NCI-H1092 (cell line): ENCODE results near the gene FXYD6.

Source experiments
- DNase-seq: peaks from one replicate; lab custom pipeline; 2025; lab: John Stamatoyannopoulos, UW

The FXYD6 gene

DNA sequence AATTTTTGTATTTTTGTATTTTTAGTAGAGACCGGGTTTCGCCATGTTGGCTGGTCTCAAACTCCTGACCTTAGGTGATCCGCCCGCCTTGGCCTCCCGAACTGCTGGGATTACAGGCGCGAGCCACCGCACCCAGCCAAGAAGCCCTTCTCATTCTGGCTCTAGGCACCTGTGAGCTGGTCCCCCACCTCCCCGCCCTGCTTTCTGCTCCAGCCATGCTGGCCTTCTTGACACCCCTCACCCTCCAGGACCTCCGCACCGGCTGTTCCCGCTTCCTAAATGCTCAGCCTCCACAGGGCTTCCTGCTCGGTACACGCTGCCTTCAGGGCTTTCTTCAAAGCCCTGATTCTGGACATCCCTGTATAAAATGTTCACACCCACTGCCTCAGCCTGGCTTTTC lies 46.4 kb downstream of the FXYD6 start:
- DNase-seq: no peak

DNA sequence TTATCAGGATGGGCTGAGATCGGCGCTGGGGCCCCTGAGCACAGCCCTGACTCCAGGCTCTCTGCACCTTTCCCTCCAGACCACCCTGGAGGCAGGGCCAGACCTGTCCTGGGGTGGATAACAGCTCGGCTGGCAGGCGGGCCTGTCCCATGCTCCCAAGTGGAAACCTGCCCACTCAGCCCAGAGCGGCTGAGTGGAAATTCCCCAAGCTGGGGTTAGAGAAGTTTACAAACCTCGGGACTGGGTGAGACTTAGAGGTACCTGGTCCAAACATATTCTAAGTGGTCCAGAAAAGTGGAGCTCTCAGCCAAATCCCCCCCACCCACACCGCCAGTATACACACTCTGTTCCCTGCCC lies 47.1 kb downstream of the FXYD6 start:
- DNase-seq: no peak

DNA sequence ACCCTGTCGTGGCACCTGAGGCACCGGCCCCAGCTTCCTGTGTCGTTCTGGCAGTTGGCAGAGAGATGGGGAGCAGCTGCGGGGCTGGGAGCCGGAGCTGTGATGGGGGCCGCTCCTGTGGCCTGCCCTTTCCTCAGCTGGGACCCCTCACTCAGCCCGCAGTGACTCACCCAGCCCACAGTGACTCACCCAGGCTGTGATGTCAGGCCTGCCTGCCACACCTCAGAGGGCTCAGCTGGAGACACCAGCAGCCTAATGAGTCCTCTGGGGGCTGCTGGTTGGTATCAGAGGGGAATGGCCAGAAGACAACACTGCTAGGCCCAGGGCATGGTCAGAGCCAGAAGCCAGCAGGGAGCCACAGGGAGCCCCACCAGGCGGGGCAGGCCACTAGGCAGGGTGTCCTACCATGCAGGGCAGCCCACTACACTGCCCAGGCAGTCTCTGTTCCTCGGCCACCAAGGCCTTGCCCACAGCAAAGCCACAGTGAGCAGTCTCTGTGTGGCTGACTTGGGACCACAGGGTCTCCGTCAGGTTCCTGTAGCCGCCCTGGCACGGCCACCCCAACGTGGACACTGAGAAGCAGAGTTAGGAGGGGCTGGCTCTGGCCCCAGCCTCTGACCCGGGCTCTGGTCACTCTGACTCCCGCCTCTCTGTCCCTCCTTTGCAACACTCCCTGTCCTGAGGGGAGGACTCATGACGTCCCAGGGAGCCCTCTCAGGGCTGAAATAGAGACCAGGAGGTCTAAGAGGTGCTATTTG lies 47.7 kb downstream of the FXYD6 start:
- DNase-seq: no peak

DNA sequence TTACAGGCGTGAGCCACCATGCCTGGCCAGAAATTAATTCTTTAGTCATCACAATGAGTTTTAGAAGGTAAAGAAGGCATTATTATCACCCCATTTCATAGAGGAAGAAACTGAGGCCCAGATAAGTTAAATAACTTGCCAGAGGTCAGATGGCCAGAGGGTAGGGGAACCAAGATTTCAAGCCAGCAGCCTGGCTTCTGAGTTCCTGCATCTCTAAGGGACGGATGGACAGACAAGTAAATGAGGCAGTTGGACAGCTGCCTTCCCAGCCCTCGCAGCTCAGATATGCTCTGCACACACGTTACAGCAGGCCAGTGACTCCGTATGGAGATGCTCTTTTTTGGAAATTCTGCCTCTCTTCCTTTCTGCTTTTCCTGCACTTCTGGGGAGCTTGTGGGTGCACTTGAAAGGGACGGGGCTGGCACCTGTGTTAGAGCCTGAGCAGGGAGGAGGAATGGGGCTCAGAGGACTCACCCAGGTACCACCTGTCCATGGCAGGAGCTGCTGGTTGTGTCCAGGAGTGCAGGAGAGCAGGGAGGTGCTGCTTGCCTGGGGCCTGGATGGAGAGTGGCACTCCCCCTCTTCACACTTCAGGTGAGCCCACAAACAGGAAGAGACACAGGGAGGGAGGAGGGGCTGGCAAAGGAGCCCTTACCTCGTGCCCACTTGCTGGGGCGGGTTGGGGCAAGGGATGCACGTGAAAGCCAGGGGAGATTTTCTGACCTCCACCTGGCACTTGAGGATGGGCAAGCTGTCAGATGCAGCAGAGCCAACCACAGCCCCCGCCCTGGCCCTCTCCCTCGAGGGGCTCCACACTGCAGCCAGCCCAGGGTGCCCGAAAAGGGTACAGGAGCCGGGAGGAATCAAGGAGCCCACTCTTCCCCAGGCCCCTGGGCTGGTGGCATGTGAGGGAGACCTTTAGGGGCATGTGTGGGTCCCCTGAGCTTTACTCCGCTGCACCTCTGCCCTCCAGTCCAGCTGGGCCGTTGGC lies 48.6 kb downstream of the FXYD6 start:
- no peak for DNase-seq

GRCh38 chr11:117826832-117827231 lies 49.6 kb downstream of the FXYD6 start:
- DNase-seq: no peak

GRCh38 chr11:117826190-117826570 lies 50.3 kb downstream of the FXYD6 start:
- DNase-seq: no peak

DNA sequence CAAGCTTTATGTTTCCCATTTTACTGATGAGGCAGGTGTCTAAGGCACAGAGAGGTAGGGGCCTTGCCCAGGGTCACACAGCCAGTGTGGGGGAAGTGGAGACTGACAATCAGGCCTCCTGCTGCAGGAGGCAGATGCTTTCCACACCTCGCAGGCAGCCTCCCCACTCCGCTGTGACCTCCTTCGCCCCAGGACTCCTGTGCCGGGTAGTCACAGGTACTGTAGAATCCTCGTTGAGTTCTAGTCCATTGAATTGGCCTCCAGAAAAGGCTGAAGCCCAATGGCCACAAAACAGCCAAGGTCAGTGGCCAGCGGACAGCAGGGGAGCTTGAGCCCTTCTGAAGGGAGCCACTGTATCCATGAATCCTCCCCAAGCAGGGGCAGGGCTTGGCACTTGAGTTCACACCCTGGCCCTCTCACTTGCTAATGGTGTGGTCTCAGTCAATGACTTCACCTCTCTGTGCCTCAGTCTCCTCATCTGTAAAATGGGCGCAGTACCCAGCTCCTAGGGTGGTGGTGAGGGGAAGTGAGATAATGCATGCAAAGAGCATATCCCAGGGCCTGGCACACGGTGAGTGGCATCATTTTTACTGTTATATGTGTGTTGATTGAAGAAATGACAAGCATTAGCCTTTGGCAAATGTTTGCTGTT lies 50.8 kb downstream of the FXYD6 start:
- no peak for DNase-seq

DNA sequence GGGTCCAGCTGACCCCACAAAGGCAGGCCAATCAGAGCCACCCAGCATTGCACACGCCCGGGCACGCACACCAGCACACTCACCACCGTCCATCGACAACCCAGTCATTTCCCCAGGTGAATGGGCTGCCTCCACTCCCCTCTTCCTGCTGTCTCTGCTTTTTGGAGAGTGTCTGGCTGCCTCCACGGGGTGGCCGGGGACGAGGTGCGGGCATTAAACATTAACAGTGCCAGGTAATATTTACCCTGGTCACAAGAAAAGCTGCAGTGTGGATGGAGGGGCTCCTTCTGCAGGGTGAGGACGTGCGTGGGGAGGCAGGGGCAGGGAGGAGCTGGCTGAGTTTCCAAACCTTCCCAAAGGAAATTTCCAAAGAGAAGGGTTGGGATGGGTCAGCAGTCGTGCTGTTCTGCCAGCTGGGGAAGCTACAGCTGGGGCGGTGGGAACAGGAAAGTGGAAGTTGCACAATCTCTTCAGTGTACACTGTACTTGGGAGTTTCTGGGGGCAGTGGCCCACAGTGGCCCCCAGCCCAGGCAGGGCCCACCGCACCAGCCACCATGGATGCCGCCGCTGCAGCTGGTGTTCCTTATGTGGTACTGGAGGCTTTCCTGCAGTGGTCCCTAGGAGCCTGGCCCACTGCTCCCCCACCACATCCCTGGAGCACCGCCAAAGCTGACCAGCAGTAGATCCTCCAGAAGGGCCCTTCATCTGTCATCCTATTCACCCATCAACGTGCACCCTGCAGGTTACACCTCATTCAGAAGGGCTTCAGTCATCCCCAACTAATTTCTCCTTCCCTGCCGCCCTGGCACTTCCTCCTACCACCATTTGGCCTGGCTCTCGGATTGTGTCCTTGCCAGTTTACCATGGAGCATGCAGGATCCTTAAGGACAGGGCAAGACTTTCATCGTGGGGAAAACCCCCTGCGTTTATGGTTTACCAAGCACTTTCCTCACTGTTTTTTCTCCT lies 51.6 kb downstream of the FXYD6 start, which contains the start of gene FXYD2:
Gene FXYD2, minus strand, starts transcription at position 174 of the 967 bp plus-strand sequence. Its CDS starts 66 bp downstream, at position 108.
- DNase-seq: no peak

- no peak for DNase-seq
Observed at GRCh38 chr11:117823946-117824420, 52.5 kb downstream of the FXYD6 start.

- DNase-seq: no peak
Observed at GRCh38 chr11:117823294-117823945, 53.0 kb downstream of the FXYD6 start.

DNA sequence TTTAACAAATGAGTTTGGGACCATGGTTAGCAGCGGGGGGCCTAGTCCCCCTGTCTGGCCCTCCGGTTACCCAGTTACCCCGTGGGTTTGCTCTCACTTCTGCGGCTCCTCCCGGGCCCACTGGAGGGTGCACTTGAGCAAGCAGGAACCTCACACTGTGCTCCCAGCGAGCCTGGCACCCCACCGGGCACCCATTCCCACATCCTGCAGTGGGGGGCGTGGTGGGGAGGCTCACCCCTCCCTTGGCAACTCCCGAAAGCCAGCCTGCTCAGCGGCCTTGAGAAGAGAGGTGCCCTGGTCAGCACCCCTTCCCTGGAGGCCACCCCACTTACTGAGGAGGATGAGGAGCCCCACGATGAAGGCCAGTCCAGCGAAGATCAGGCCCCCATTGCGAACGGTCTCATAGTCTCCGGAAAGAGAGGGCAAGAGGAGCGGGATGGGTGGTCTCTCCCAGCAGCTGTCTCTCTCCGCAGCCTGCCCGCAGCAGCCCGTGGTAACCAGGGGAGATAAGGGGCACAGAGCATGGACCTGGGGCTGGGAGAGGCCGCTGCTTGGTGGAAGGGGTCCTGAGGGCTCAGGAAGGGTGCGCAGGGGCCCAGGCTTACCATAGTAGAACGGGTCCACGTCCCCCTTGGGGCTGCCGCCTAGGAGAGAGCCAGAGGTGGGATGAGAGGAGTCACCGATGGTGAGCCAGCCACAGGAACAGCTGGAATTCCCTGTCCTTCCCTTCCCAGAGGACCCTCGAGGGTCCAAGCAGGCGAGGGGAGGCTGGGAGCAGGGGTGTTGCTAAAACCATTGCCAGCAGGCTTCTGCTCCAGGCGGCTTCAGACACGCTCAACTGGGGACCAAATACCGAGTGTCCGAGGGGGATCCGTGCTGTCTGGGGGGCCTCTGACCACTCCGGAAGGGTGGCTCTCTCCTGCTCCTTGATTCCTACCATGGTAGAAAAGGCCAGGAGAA lies 54.1 kb downstream of the FXYD6 start:
- peak; percentile 31 for DNase-seq

GRCh38 chr11:117821431-117821830 lies 55.0 kb downstream of the FXYD6 start:
- DNase-seq: no peak

GRCh38 chr11:117820516-117820915 lies 55.9 kb downstream of the FXYD6 start:
- DNase-seq: no peak

DNA sequence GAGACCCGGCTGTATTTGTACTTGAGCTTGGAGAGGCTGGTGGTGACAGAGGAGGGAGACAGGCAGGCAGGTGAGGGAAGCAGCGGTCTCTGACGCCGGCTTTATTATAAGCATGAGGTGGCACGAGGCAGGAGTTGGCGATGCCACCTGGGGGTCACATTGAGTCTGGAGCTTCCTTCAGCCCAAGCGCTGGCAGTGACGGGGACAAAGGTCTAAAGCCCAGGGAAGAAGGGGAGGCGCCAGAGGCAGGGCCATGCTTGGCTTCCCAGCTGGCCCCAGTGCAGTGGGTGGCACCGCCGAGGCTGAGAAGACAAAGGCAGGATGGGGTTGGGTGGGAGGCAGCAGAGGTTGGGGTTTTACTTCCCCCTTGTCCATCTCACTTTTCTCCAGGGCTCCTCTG lies 56.4 kb downstream of the FXYD6 start:
- no peak for DNase-seq

GRCh38 chr11:117819096-117820040 lies 57.1 kb downstream of the FXYD6 start:
- peak; percentile 54 for DNase-seq

GRCh38 chr11:117818041-117818873 lies 58.2 kb downstream of the FXYD6 start:
- DNase-seq: no peak

GRCh38 chr11:117817368-117818040 lies 59.0 kb downstream of the FXYD6 start:
- DNase-seq: peak; percentile 73
